CD14-positive monocyte (primary cell): ENCODE results near the gene CHST12. TPM values are rescaled to one million over a fixed set of nuclear protein-coding genes. Genes with fewer than 3 reads are reported as not detected.

Experiments used
- DNase-seq, 3 donors: peaks; one replicate each; pipeline ENCODE4 v3.0.0-alpha.2; 2011 to 2022
- H2AFZ ChIP-seq: 2 replicates; pipeline ENCODE4 v1.6.0; 2012; ENCODE audit warnings: mild to moderate bottlenecking, low read depth, low read length, inconsistent platforms; ENCODE audit not compliant: insufficient read depth, poor library complexity, severe bottlenecking
- H3K27ac ChIP-seq, 2 donors: 1 replicate in 1 of 2; 2 replicates in 1 of 2; pipeline ENCODE4 v1.5.1; 2012 to 2013; ENCODE audit warnings: low read length in 2 of 2, control low read depth in 1 of 2, inconsistent platforms in 1 of 2, low read depth in 1 of 2, mild to moderate bottlenecking in 1 of 2
- H3K27me3 ChIP-seq, 2 donors: one replicate each; pipeline versions ENCODE4 v1.6.0 to v1.6.1; 2011 to 2013; ENCODE audit warnings: low read length in 2 of 2; ENCODE audit not compliant: control insufficient read depth in 2 of 2, insufficient read depth in 2 of 2
- H3K36me3 ChIP-seq, 2 donors: replicated peaks in 1 of 2; 1 replicate in 1 of 2; 2 replicates in 1 of 2; pipeline versions ENCODE4 v1.5.1 to v1.6.1; 2012 to 2013; ENCODE audit warnings: low read length in 2 of 2, control low read depth in 1 of 2, inconsistent platforms in 1 of 2, mild to moderate bottlenecking in 1 of 2; ENCODE audit not compliant: insufficient read depth in 2 of 2, control insufficient read depth in 1 of 2
- H3K4me1 ChIP-seq, 2 donors: 1 replicate in 1 of 2; 2 replicates in 1 of 2; pipeline versions ENCODE4 v1.5.1 to v1.6.1; 2012 to 2013; ENCODE audit warnings: low read length in 2 of 2, control low read depth in 1 of 2, inconsistent platforms in 1 of 2, mild to moderate bottlenecking in 1 of 2, moderate library complexity in 1 of 2; ENCODE audit not compliant: insufficient read depth in 2 of 2, control insufficient read depth in 1 of 2
- H3K4me2 ChIP-seq: replicated peaks from 2 replicates; pipeline ENCODE3; 2012; ENCODE audit warnings: low read length, moderate library complexity, mild to moderate bottlenecking; ENCODE audit not compliant: poor library complexity, severe bottlenecking; ENCODE audit errors: extremely low read depth
- H3K4me3 ChIP-seq, 3 experiments: fragments of 200-600 bp in 1 of 3; sonication (generic) in 1 of 3; replicated peaks in 1 of 3; 1 replicate in 2 of 3; 2 replicates in 1 of 3; pipeline ENCODE4 v1.5.1; 2011 to 2013; ENCODE audit warnings: low read length in 3 of 3, mild to moderate bottlenecking in 3 of 3, control low read depth in 2 of 3, low read depth in 2 of 3, inconsistent platforms in 1 of 3, moderate library complexity in 1 of 3
- H3K79me2 ChIP-seq: 2 replicates; pipeline ENCODE4 v1.6.0; 2012; ENCODE audit warnings: mild to moderate bottlenecking, control low read depth, inconsistent platforms, low read length, moderate library complexity; ENCODE audit not compliant: insufficient read depth
- H3K9ac ChIP-seq: 2 replicates; pipeline ENCODE4 v1.6.0; 2017; ENCODE audit warnings: low read length, mild to moderate bottlenecking; ENCODE audit not compliant: insufficient read depth, poor library complexity, severe bottlenecking
- H3K9me3 ChIP-seq, 2 donors: replicated peaks in 1 of 2; 1 replicate in 1 of 2; 2 replicates in 1 of 2; pipeline versions ENCODE4 v1.5.1 to v1.6.1; 2012 to 2013; ENCODE audit warnings: low read length in 2 of 2, control low read depth in 1 of 2; ENCODE audit not compliant: control insufficient read depth in 1 of 2, insufficient read depth in 1 of 2
- H4K20me1 ChIP-seq: 2 replicates; pipeline ENCODE4 v1.6.0; 2012; ENCODE audit warnings: mild to moderate bottlenecking, low read length, control low read depth, moderate library complexity; ENCODE audit not compliant: insufficient read depth
- H3K27ac Mint-ChIP-seq, 7 donors: one replicate each; pipeline ENCODE4 v1.8.0; 2020; ENCODE audit warnings: mild to moderate bottlenecking in 7 of 7, mixed read lengths in 7 of 7, moderate library complexity in 6 of 7, inconsistent platforms in 2 of 7
- H3K27me3 Mint-ChIP-seq, 3 donors: one replicate each; pipeline ENCODE4 v1.8.0; 2021 to 2022; ENCODE audit warnings: low read depth in 3 of 3, mild to moderate bottlenecking in 3 of 3, mixed read lengths in 3 of 3, moderate library complexity in 3 of 3, inconsistent platforms in 1 of 3
- H3K36me3 Mint-ChIP-seq, 2 donors: one replicate each; pipeline ENCODE4 v1.8.0; 2020; ENCODE audit warnings: mixed read lengths in 2 of 2, inconsistent platforms in 1 of 2, mild to moderate bottlenecking in 1 of 2
- H3K4me1 Mint-ChIP-seq: one replicate; pipeline ENCODE4 v1.8.0; 2020; ENCODE audit warnings: mild to moderate bottlenecking, mixed read lengths
- H3K4me3 Mint-ChIP-seq, 2 donors: one replicate each; pipeline ENCODE4 v1.8.0; 2020; ENCODE audit warnings: mild to moderate bottlenecking in 2 of 2, mixed read lengths in 2 of 2, moderate library complexity in 1 of 2
- H3K9me3 Mint-ChIP-seq, 7 donors: one replicate each; pipeline ENCODE4 v1.8.0; 2020 to 2022; ENCODE audit warnings: mixed read lengths in 7 of 7, mild to moderate bottlenecking in 6 of 7, moderate library complexity in 6 of 7, inconsistent platforms in 2 of 7
- WGBS: methylation state at CpG from one replicate; pipeline ENCODE4 v1.1.5; 2013; ENCODE audit warnings: missing lambda C conversion rate; ENCODE audit not compliant: insufficient coverage; 5-methylcytosine and 5-hydroxymethylcytosine counted together
- intact Hi-C, 2 donors: fragments of 100-400 bp; cut with micrococcal nuclease; formaldehyde crosslinking; loops; one replicate each; pipeline versions ENCODE4 v1.15.0 to v1.15.1; 2023
- polyA plus RNA-seq, 3 donors: library from polyadenylated mRNA; depleted of rRNA in 1 of 3; unstranded in 2 of 3; stranded (reverse) in 1 of 3; fragments of 300-500 nt in 2 of 3; fragments of >200 nt in 1 of 3; fragmentation: Illumina TruSeq in 2 of 3; gene quantifications; 1 replicate in 2 of 3; 2 replicates in 1 of 3; pipeline ENCODE4 v1.2.3, GENCODE V29; 2012 to 2021
- TF ChIP-seq, protein P1 (sequence below): fragments of 200-600 bp; IDR thresholded peaks from one replicate; pipeline ENCODE4 v1.8.0; 2022; ENCODE audit warnings: antibody characterized with exemption, mild to moderate bottlenecking

The CHST12 gene
- polyA plus RNA-seq, 3 donors: 5.8 to 10.6 (median 7.5) TPM

DNA sequence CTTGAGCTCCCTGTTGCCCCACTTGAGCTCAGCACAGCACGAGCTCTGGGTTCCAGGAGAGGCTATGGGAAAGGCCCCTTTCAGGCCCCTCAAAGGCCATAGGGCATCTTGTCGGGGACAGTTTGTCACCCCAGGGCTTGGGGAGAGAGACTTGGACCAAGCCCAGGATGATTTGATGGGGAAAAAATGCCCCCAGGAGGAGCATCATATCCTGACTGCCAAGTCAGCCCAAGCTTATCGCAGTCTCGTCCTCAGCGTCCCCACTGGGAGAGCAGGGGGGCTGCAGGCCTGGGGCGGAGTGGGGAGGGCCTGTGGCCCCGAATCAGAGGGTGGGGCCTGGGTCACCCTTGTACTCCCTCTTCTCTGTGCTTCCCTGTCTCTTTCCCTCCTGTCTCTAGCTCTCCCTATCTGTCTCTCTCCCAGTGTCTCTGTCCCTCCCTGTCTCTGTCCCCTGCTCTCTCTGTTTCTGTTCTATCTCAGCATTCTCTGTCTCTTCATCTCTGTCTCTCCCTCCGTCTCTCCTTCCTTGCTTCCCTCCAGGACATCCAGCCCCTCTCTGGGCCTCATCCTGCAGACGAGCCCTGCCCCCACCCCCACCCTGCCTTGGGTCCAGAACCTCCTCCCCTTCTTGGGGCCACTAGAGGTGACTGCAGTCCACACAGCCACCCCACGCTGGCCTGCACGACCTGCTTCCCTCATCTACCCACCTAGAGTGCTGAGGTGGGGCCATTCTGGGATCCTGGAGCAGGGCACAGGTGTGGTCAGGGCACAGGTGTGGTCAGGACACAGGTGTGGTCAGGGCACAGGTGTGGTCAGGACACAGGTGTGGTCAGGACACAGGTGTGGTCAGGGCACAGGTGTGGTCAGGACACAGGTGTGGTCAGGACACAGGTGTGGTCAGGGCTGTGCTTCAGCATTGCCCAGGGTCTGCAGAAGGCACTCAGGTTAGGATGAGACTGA is 90.1 kb downstream of the CHST12 start:
- H3K27me3 ChIP-seq: peaks cover 0 to 18% of the 10 kb centered on the region in 2 donors
- no peak overlapping the region for H3K27ac Mint-ChIP-seq
- H2AFZ ChIP-seq: no peak overlapping the region
- H3K36me3 ChIP-seq: no peaks in the 10 kb centered on the region
- no peaks in the 10 kb centered on the region for H3K79me2 ChIP-seq
- peaks cover 0 to 8% (median 2%) of the 10 kb centered on the region in 7 donors for H3K9me3 Mint-ChIP-seq
- H3K27me3 Mint-ChIP-seq: peaks cover 16 to 51% (median 23%) of the 10 kb centered on the region in 3 donors
- H3K4me3 ChIP-seq: no peak overlapping the region
- DNase-seq: no peak
- no peak overlapping the region for H3K4me2 ChIP-seq
- H3K27ac ChIP-seq: no peak overlapping the region
- no peak overlapping the region for H3K9ac ChIP-seq
- intact Hi-C loops: no loop called here
- peaks cover 3 to 5% of the 10 kb centered on the region in 2 donors for H3K4me1 ChIP-seq
- H3K36me3 Mint-ChIP-seq: no peaks in the 10 kb centered on the region
- no peaks in the 10 kb centered on the region for H4K20me1 ChIP-seq
- no peaks in the 10 kb centered on the region for H3K9me3 ChIP-seq
- H3K4me1 Mint-ChIP-seq: peaks cover 7% of the 10 kb centered on the region
- no peak overlapping the region for H3K4me3 Mint-ChIP-seq
- TF ChIP-seq, protein P1, sequence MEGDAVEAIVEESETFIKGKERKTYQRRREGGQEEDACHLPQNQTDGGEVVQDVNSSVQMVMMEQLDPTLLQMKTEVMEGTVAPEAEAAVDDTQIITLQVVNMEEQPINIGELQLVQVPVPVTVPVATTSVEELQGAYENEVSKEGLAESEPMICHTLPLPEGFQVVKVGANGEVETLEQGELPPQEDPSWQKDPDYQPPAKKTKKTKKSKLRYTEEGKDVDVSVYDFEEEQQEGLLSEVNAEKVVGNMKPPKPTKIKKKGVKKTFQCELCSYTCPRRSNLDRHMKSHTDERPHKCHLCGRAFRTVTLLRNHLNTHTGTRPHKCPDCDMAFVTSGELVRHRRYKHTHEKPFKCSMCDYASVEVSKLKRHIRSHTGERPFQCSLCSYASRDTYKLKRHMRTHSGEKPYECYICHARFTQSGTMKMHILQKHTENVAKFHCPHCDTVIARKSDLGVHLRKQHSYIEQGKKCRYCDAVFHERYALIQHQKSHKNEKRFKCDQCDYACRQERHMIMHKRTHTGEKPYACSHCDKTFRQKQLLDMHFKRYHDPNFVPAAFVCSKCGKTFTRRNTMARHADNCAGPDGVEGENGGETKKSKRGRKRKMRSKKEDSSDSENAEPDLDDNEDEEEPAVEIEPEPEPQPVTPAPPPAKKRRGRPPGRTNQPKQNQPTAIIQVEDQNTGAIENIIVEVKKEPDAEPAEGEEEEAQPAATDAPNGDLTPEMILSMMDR: no peak
- WGBS: 78% methylated on average over 6 of the region's 11 CpGs

DNA sequence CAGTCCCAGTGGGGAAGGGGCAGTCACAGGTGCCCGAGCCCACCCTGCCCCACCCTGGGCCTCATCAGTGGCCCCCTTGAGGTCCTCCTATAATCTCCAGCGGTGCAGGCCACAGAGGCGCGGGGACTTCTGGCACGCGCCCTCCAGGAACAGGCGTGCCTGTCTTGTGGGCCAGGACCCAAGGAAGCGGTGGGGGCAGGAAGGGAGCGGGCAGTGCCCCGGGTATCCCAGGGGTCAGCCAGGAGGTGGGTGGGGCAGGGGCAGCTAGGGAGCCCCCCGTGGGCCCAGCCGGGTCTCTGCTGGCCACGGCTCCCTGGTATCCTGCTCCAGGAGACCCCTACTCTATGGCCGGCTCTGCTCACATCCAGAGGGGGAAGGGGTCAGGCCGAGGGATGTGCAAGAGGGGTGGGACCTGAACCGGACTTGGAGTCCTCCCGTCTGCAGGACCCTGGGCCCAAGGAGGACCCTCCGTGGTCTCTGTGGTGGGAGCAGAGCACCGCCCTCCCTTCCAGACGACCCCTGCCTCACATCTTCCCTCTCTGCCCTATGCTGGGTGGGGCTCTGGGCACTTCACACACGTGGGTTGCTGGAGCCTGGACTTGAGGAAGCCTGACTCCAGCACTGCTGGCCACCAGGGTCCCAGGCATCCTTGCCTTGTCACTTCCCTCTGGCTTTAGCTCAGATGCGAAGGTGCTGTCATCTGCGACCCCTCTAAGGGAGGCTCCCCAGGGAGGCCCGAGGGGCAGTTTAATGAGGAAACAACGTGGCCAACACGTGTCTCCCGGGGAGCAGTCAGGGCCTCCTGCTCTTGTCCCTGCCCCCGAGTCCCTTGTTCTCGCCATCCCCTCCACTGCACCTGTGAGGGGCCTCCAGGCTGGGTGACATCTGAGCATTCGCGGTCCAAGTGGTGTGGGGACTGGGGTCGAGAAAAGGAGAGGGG is 91.0 kb downstream of the CHST12 start:
- Histone ChIP-seq H3K27me3 (peaks cover 0 to 20% of the 10 kb centered on the region in 2 donors), H3K4me1 (peaks cover 0 to 3% of the 10 kb centered on the region in 2 donors), H3K9me3 (no peaks in the 10 kb centered on the region), H3K27ac (no peak overlapping the region), H3K79me2 (no peaks in the 10 kb centered on the region), H3K9ac (no peak overlapping the region), H3K4me2 (no peak overlapping the region), H4K20me1 (no peaks in the 10 kb centered on the region), H3K36me3 (no peaks in the 10 kb centered on the region), H3K4me3 (no peak overlapping the region), H2AFZ (no peak overlapping the region)
- DNase-seq: no peak
- Mint-ChIP-seq H3K27ac (no peak overlapping the region), H3K27me3 (peaks cover 18 to 46% (median 24%) of the 10 kb centered on the region in 3 donors), H3K9me3 (peaks cover 0 to 8% (median 2%) of the 10 kb centered on the region in 7 donors), H3K36me3 (no peaks in the 10 kb centered on the region), H3K4me3 (no peak overlapping the region), H3K4me1 (peaks cover 2% of the 10 kb centered on the region)
- 41% methylated on average over 21 of the region's 32 CpGs for WGBS
- intact Hi-C loops: no loop called here
- TF ChIP-seq, protein P1: no peak
